Measurements from ENCODE around the gene PHETA1.

Gene PHETA1

DNA sequence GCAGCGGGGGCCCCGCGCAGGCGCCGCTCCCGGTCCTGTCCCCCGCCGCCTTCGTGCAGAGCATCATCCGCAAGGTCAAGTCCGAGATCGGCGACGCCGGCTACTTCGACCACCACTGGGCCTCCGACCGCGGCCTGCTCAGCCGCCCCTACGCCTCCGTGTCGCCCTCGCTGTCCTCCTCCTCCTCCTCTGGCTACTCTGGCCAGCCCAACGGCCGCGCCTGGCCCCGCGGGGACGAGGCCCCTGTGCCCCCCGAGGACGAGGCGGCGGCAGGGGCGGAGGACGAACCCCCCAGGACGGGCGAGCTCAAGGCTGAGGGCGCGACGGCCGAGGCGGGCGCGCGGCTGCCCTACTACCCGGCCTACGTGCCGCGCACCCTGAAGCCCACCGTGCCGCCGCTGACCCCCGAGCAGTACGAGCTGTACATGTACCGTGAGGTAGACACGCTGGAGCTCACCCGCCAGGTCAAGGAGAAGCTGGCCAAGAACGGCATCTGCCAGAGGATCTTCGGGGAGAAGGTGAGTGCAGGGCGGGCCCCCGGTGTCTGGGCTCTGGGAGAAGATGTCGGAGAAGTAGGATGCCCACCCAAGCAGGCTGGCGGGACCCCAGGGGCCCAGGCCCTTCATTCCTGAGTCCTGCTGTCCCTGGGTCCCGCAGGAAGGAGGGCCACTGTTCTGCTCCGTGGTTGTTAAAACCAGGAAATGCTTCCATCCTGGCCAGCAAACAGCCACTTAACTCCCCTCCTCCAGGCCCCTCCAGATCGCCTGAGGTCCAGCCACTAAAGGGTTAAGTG, 48.4 kb downstream of the PHETA1 start:
- no peak for DNase-seq (ENCODE audit: low read depth)

DNA sequence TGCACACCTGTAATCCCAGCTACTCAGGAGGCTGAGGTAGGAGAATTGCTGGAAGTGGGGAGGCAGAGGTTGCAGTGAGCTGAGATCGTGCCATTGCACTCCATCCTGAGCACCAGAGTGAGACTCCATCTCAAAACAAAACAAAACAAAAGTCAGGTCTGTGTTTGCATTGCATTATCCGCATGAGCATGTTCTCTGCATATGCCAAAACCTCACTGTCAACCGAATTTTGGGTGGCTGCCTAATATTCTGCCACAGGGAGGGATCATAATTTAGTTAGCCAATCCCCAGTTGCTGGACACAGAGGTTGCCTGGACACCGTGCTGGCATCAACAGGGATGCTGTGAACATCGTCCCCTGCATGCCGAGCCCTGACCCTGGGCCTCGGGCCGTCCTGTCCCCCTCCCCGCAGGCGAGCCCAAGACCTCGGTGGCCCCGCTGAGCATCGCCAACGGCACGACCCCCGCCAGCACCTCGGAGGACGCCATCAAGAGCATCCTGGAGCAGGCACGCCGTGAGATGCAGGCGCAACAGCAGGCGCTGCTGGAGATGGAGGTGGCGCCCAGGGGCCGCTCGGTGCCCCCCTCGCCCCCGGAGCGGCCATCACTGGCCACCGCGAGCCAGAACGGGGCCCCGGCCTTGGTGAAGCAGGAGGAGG, 49.2 kb downstream of the PHETA1 start:
- no peak for DNase-seq (ENCODE audit: low read depth)

DNA sequence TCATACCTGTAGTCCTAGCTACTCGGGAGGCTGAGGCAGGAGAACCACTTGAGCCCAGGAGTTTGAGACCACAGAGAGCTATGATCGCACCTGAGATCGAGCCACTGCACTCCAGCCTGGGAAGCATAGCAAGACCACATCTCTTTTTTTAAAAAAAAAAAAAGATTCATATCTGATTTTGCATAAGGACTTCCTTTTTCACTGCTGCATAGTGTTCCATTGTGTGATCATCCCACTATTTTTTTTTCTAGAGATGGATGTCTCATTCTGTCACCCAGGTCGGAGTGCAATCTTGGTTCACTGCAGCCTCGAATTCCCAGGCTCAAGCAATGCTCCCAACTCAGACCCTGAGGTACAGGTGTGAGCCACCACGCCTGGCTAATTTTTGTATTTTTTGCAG, 50.4 kb downstream of the PHETA1 start:
- no peak for DNase-seq (ENCODE audit: low read depth)

DNA sequence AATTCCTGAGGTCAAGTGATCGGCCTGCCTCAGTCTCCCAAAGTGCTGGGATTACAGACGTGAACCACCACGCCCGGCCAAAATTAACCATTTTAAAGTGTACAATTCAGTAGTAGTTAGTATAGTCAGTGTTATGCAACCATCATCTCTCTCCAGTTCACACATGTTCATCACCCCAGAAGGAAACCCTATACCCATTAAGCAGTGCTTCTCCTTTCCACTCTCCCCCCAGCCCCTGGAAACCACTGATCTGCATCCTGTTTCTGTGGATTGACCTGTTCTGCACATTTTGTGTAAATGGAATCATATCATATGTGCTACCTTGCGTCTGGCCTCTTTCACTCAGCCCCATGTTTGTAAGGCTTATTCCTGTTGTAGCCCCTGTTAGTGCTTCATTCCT, 52.2 kb downstream of the PHETA1 start:
- no peak for DNase-seq (ENCODE audit: low read depth)

DNA sequence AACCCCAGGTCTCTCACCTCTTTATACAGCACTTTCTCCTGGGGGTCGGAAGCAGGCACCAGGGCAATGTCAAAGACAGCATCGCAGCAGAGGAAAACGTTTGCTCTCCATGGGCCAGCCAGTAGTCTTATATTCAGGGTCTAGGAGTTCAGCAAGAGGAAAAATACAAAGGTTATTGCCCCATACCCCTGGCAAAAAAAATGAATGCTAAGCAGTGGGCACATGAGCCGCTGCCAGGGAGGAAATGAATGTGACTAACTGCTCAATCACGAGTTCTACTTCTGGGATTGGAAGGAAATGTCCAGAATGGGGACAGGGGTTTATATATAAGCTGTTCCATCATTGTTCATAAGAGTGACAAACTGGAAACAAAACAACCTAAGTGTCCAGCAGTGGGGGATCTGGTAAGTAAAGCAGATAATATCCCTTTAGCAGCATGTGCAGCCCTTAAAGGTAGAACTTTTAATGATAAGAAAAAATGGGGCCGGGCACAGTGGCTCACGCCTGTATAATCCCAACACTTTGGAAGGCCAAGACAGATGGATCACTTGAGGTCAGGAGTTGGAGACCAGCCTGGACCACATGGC, 53.8 kb downstream of the PHETA1 start:
- no peak for DNase-seq (ENCODE audit: low read depth)

DNA sequence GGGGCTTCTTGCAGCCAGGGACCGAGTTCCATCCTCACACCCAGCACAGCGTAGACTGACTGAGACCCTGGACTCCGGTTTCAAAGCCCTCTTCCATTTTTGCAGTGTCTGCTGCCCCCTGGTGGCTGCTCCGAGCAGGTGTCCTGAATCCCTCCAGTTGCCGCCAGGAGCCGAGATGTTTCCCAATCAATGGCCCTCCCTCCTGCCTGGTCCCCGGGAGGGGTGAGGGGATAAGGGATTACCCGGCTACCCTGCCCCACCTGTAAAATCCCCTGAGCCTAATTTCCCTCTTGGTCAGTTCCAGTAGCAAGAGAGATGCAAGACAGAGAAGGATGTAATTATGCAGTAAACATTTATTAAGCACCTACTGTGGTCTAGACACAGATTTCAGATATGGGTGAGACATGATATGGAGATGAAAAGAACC, 55.0 kb downstream of the PHETA1 start:
- DNase-seq (ENCODE audit: low read depth): peak; percentile 42

DNA sequence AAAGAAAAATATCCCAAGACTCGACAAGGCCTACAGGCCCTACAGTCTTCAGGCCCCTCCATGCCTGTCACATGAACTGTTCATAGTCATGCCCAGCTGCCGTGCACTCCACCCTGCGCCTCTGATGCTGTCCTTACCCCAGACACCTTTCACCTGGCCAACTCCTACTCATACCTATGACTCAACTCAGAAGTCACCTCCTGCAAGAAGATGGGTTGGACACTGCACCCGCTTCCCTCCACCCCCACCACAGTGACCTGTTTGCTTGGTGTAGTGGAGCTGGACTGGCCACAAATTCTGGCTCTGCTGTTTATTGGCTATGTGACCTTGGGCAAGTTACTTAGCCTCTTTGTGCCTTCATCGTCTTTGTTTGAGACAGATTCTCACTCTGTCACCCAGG, 56.2 kb downstream of the PHETA1 start:
- DNase-seq (ENCODE audit: low read depth): no peak

DNA sequence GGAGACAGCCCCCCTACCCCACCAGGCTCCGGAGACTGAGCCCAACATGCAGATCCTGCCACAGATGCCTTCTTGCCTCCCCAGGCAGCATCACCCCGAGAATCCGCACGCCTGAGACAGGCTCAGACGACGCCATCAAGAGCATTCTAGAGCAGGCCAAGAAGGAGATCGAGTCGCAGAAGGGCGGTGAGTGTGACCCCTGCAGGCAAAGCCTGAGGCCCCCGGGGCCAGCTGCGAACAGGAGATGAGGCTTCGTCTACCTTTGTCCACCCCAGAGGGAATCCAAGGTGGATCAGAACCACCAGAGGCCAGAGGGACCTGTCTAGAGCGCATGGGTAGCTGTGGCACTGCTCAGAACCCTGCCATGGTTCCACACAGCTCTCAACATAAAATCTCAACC, 56.9 kb downstream of the PHETA1 start:
- no peak for DNase-seq (ENCODE audit: low read depth)

DNA sequence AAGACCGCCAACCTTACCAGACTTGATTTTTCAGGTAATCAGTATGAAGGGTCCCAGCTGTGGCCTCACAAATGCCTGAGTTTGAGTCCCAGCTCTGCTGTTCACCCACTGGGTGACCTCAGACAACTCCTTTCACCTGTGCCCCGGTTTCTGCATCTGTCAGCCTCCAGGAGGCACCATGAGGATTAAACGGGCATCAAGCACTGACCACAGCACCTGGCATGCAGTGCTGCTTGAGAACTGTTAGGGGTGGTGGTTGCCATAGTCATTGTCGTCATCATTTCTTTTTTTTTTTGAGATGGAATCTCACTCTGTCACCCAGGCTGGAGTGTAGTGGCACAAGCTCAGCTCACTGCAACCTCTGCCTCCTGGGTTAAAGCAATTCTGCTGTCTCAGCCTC, 57.9 kb downstream of the PHETA1 start:
- no peak for DNase-seq (ENCODE audit: low read depth)
